K562 (cell line): ENCODE results near the gene ABCA7.

Experiments
- NFYB ChIP-seq: IDR thresholded peaks from 2 replicates; pipeline ENCODE4 v1.6.1; 2011; ENCODE audit warnings: mild to moderate bottlenecking, moderate library complexity; ENCODE audit not compliant: insufficient read length; ENCODE audit errors: extremely low read depth
- SP1 ChIP-seq: sonication (generic); formaldehyde crosslinking; IDR thresholded peaks from 2 replicates; pipeline ENCODE4 v1.8.1; 2022; ENCODE audit warnings: mild to moderate bottlenecking, missing genetic modification reagents
- TAF1 ChIP-seq: IDR thresholded peaks from 2 replicates; pipeline ENCODE4 v1.6.1; 2011; ENCODE audit warnings: mild to moderate bottlenecking, low read length, moderate library complexity; ENCODE audit not compliant: insufficient read depth, control insufficient read depth, severe bottlenecking; ENCODE audit errors: extremely low read depth
- ZKSCAN1 ChIP-seq: fragments of 150-350 bp; IDR thresholded peaks from 2 replicates; pipeline ENCODE4 v1.6.1; 2016; ENCODE audit warnings: low read depth, low read length
- ZNF586 ChIP-seq: fragments of 450-650 bp; formaldehyde crosslinking; conservative IDR thresholded peaks from 2 replicates; pipeline ENCODE4 v1.4.0; 2020; ENCODE audit warnings: mild to moderate bottlenecking, moderate library complexity
- TF ChIP-seq, protein P1 (sequence below): sonication (generic); formaldehyde crosslinking; IDR thresholded peaks from 2 replicates; pipeline ENCODE4 v1.8.1; 2023; ENCODE audit warnings: mild to moderate bottlenecking, missing genetic modification reagents, moderate library complexity

DNA sequence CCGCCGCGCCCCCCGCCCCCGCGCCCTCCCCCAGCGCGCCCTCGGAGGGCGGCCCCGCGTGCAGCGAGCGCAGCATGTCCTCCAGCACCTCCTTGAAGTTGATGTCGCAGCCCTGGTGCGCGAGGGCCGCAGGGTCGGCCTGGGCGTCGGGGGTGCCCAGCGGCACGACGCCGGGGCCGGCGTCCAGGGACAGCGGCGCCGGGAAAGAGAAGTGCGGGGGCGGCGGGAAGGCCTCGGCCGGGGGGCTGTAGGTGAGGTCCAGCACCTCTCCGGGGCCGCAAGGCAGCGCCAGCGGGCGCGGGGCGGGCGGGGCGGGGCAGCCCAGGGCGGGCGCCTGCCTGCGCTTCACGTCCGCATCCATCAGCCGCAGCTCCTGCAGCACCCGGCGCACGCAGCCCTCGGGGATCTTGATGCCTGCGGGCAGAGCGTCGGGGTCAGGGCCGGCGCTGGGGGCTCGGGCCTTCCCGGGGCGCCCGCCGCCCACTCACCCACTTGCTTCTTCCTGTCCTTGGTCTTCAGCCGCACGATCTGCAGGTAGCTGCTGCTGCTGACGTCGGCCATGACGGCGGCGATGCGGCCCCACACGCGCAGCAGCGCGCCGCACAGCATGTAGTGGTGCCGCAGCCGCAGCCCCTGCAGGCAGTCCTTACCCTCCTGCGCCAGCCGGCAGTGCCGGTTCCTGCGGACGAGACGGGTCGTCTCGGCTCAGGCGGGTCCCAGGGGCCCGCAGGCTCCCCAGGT lies 68.6 kb downstream of the ABCA7 start:
- TF ChIP-seq ZNF586 (CRISPR knock-in tag) (no peak), TAF1 (no peak), SP1 (CRISPR knock-in tag) (no peak), NFYB (no peak), ZKSCAN1 (no peak)
- TF ChIP-seq, protein P1, sequence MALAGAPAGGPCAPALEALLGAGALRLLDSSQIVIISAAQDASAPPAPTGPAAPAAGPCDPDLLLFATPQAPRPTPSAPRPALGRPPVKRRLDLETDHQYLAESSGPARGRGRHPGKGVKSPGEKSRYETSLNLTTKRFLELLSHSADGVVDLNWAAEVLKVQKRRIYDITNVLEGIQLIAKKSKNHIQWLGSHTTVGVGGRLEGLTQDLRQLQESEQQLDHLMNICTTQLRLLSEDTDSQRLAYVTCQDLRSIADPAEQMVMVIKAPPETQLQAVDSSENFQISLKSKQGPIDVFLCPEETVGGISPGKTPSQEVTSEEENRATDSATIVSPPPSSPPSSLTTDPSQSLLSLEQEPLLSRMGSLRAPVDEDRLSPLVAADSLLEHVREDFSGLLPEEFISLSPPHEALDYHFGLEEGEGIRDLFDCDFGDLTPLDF (CRISPR knock-in tag) = no peak
